Stimulated activated CD8-positive, alpha-beta memory T cell treated with anti-CD3 and anti-CD28 coated beads, Interleukin-15, amount 100 ng/mL, for 48 hours (primary cell): ENCODE measurements around the gene PTGER3.
"Not testable (repeated sequence)": the region's sequence is repeated elsewhere in the genome, so short reads cannot be mapped to it uniquely, and the experiment has no call there.

Source experiments
- DNase-seq, 2 donors: peaks; one replicate each; pipeline ENCODE4 v3.0.0-alpha.2; 2020; ENCODE audit warnings: low read depth in 2 of 2

Gene PTGER3

GRCh38 chr1:70948396-70949017 is 99.1 kb downstream of the PTGER3 start:
- DNase-seq: no peak

- no peak for DNase-seq
Measured at GRCh38 chr1:70947835-70948234, 99.8 kb downstream of the PTGER3 start.

GRCh38 chr1:70945676-70946075 is 101.9 kb downstream of the PTGER3 start:
- no peak for DNase-seq

GRCh38 chr1:70945251-70945650 is 102.4 kb downstream of the PTGER3 start:
- no peak for DNase-seq

GRCh38 chr1:70941563-70941962 is 106.1 kb downstream of the PTGER3 start:
- DNase-seq: no peak

- DNase-seq: not testable (repeated sequence)
Measured at GRCh38 chr1:70940398-70940797, 107.2 kb downstream of the PTGER3 start.

GRCh38 chr1:70934194-70934961 is 113.2 kb downstream of the PTGER3 start:
- DNase-seq: no peak

- no peak for DNase-seq
Measured at GRCh38 chr1:70930062-70930461, 117.6 kb downstream of the PTGER3 start.

GRCh38 chr1:70922196-70922595 is 125.4 kb downstream of the PTGER3 start:
- no peak for DNase-seq
